Erythroblast (primary cell): ENCODE measurements around the gene FAM227B.

Experiments
- GATA1 ChIP-seq: IDR thresholded peaks from 2 replicates; pipeline ENCODE4 v1.6.1; 2011; ENCODE audit warnings: low read depth, mild to moderate bottlenecking, control low read depth, low read length, moderate library complexity
- POLR2A ChIP-seq: IDR thresholded peaks from 2 replicates; pipeline ENCODE4 v1.6.1; 2011; ENCODE audit warnings: mild to moderate bottlenecking, low read length

GRCh38 chr15:49604625-49605409, 15.8 kb downstream of the FAM227B start:
- TF ChIP-seq POLR2A (no peak), GATA1 (no peak)
